Type B pancreatic cell (in vitro differentiated cells): ENCODE measurements around the gene SCD. TPM values are rescaled to one million over a fixed set of nuclear protein-coding genes. Genes with fewer than 3 reads are reported as not detected.

Experiments
- DNase-seq: peaks from one replicate; pipeline ENCODE4 v3.0.0; 2021; ENCODE audit warnings: mixed read lengths; ENCODE audit not compliant: unreplicated experiment; ENCODE audit errors: extremely low spot score
- H3K27ac Mint-ChIP-seq: 2 replicates; pipeline ENCODE4 v1.8.0; 2021; ENCODE audit warnings: mild to moderate bottlenecking, mixed read lengths
- H3K27me3 Mint-ChIP-seq: 2 replicates; pipeline ENCODE4 v1.8.0; 2021; ENCODE audit warnings: mixed read lengths
- H3K36me3 Mint-ChIP-seq: 2 replicates; pipeline ENCODE4 v1.8.0; 2021; ENCODE audit warnings: mixed read lengths
- H3K4me1 Mint-ChIP-seq: one replicate; pipeline ENCODE4 v1.8.0; 2021; ENCODE audit warnings: mixed read lengths; ENCODE audit not compliant: unreplicated experiment
- H3K4me3 Mint-ChIP-seq: 2 replicates; pipeline ENCODE4 v1.8.0; 2021; ENCODE audit warnings: mild to moderate bottlenecking, mixed read lengths
- H3K9me3 Mint-ChIP-seq: 2 replicates; pipeline ENCODE4 v1.8.0; 2021; ENCODE audit warnings: mixed read lengths
- total RNA-seq: library from RNA; stranded (reverse); gene quantifications from 2 replicates; pipeline ENCODE4 v1.2.1, GENCODE V29; 2021; ENCODE audit warnings: low replicate concordance
- TF ChIP-seq, protein P1 (sequence below): fragments of 200-600 bp; sonication (generic); conservative IDR thresholded peaks from 2 replicates; pipeline ENCODE4 v1.5.0; 2021; ENCODE audit warnings: antibody characterized with exemption, mild to moderate bottlenecking

Gene SCD
- total RNA-seq, 1 donor from 2014 or later, result 255 TPM

DNA sequence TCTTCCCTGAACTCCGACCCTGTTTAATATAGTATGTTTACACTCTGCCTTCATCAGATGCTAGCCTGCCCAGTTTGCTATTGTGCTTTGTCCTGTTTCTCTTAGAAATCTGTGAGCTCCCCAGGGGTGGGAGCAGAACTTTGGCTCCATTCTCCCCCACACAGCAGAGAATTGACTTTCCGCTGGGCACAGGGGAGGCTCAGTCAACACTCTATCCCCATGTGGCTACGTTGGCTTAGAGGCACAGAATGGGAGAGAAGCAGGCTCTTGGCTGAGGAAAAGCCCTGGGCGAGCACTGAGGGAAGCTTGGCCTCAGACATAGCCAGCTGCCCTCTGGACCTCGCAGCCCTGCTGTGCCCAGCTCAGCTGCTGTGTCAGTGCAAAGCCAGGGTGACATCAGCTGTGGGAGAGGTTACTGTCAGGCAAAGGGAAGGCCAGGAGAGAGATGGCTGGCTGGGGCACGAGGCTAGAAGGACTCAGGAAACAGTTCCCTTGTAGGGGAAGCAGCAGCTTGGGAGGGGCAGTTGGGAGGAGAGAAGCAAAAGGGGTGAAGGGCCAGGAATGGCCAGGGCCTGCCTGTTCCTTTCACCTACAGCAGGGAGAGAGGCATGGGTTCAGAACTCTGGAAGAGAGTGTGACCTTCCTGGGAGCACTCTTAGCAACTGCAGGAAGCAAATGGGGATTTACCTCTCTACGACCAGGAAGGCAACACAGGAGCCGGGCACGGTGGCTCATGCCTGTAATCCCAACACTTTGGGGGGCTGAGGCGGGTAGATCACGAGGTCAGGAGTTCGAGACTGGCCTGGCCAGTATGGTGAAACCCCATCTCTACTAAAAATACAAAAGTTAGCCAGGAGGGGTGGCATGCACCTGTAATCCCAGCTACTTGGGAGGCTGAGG, 5.8 kb upstream of the SCD start:
- H3K27ac Mint-ChIP-seq, result peak overlapping the region; percentile 55
- no peak overlapping the region for H3K4me3 Mint-ChIP-seq
- H3K36me3 Mint-ChIP-seq, result no peaks in the 10 kb centered on the region
- peaks cover 2% of the 10 kb centered on the region for H3K27me3 Mint-ChIP-seq
- H3K4me1 Mint-ChIP-seq, result peaks cover 39% of the 10 kb centered on the region
- TF ChIP-seq, protein P1, sequence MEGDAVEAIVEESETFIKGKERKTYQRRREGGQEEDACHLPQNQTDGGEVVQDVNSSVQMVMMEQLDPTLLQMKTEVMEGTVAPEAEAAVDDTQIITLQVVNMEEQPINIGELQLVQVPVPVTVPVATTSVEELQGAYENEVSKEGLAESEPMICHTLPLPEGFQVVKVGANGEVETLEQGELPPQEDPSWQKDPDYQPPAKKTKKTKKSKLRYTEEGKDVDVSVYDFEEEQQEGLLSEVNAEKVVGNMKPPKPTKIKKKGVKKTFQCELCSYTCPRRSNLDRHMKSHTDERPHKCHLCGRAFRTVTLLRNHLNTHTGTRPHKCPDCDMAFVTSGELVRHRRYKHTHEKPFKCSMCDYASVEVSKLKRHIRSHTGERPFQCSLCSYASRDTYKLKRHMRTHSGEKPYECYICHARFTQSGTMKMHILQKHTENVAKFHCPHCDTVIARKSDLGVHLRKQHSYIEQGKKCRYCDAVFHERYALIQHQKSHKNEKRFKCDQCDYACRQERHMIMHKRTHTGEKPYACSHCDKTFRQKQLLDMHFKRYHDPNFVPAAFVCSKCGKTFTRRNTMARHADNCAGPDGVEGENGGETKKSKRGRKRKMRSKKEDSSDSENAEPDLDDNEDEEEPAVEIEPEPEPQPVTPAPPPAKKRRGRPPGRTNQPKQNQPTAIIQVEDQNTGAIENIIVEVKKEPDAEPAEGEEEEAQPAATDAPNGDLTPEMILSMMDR, result no peak
- DNase-seq, result no peak
- no peaks in the 10 kb centered on the region for H3K9me3 Mint-ChIP-seq

DNA sequence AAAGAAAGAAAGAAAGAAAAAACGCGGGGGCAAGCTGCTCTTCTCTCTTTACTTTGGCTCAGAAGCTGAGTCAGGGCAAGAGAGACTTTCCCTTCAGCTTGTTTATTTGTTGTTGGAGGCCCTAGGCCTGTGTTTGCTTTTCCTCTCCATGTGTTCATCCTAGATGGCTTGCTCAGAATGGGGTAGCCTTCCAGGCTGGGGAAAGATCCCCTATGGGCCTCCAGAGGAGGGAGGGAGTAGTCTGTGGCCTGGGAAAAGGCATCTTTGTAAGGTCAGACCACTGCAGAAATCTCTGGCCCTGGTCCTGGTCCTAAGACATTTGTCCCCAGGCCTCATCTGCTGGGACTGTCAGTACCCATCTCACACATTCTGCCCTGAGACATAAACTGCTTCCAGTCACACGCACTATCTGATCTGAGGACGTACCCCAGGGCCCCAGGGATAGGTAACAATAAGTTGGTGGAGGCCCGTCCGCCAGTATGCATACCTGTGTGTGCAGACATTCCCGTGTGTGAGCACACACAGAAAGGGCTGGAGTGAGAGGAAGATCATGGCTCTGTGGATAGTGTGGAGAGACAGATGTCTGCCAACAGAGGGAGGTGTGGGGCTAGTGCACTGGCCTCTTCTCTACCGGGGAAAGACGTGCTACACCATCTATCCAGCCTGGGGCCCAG, 4.9 kb upstream of the SCD start:
- H3K4me3 Mint-ChIP-seq, result peak overlapping the region; percentile 32
- H3K9me3 Mint-ChIP-seq, result no peaks in the 10 kb centered on the region
- DNase-seq, result no peak
- H3K4me1 Mint-ChIP-seq, result peaks cover 40% of the 10 kb centered on the region
- no peaks in the 10 kb centered on the region for H3K36me3 Mint-ChIP-seq
- peak overlapping the region; percentile 55 for H3K27ac Mint-ChIP-seq
- peaks cover 2% of the 10 kb centered on the region for H3K27me3 Mint-ChIP-seq
- TF ChIP-seq, protein P1, result peak; percentile 74

DNA sequence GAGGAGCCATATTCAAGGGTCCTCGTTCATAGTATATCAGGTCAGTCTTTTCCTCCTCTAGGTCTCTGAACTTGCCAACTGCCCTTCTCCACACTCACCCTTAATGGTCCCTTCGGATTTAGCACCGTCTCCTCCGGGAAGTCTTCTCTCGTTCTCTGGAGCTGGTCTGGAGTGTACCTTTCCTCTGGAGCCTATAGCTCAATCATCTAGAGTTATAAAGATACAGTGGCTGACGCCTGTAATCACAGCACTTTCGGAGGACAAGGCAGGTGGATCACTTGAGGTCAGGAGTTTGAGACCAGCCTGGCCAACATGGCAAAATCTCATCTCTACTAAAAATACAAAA, 4.4 kb upstream of the SCD start:
- Mint-ChIP-seq H3K36me3 (no peaks in the 10 kb centered on the region), H3K9me3 (no peaks in the 10 kb centered on the region), H3K4me1 (peaks cover 40% of the 10 kb centered on the region), H3K27ac (no peak overlapping the region), H3K27me3 (peaks cover 2% of the 10 kb centered on the region), H3K4me3 (peak overlapping the region; percentile 32)
- no peak for DNase-seq
- TF ChIP-seq, protein P1, result peak; percentile 4

DNA sequence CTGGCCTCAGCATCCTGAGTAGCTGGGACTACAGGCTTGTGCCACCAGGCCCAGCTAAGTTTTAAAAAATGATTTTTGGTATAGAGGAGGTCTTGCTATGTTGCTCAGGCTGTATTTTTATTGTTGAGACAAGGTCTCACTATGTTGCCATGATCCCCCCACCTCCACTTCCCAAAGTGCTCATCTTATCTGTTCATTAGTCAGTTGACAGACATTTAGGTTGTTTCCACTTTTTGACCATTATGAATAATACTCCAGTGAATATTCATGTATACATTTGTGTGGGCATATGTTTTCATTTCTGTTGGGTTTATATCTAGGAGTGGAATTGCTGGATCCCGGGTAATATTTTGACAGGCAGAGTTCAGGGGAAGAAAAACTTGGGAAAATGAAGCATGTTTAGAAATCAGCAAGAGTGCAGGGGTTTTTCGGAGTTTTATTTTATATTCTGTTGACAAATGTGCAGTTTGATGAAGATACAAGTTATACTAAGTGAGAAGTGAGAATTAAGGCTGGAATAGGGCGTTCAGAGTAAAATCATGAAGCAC, 2.7 kb upstream of the SCD start:
- Mint-ChIP-seq H3K36me3 (peaks cover 8% of the 10 kb centered on the region), H3K9me3 (no peaks in the 10 kb centered on the region), H3K27me3 (no peaks in the 10 kb centered on the region), H3K4me3 (peak overlapping the region; percentile 26), H3K27ac (no peak overlapping the region), H3K4me1 (peaks cover 50% of the 10 kb centered on the region)
- no peak for DNase-seq
- TF ChIP-seq, protein P1, result no peak

DNA sequence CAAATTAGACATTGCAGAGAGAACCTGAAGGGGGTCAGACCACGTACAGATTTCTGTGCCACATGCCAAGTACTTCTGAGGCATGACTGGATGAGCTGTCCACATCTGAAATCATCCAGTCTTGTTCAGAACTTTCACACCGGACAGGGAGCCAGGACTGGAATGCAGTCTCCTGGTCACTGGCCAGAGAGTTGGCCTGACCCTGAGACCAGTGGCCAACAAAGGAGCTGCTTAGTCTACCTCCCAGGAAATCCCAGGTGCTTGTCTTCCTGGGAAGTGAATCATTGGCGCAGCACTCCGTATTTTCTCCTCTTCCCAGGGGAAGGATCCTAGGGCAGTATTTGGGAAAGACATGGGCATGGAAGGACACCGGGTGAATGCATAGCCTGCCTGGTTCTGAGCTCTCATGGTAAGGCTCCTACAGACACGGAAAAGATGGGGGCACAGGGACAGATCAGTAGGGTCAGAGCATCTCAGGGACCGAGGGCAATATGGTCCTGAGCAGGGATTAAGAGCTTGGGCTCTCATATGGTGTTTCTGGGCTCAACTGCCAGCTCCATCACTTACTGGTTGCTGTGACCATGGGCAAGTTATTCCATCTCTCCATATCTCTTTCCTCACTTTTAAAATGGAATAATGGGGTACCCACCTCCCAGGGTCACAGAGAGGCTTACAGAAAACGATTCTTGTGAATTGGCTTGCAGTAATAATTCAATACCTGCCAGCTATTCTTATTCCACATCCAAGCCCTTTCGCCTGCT, 1.3 kb upstream of the SCD start:
- TF ChIP-seq, protein P1, result no peak
- Mint-ChIP-seq H3K36me3 (peaks cover 20% of the 10 kb centered on the region), H3K27ac (peak overlapping the region; percentile 90), H3K4me3 (peak overlapping the region; percentile 97), H3K4me1 (peaks cover 56% of the 10 kb centered on the region), H3K9me3 (no peaks in the 10 kb centered on the region), H3K27me3 (no peaks in the 10 kb centered on the region)
- no peak for DNase-seq
